HEK293 (cell line): Measurements from ENCODE around the gene TMEM123.

Source experiments
- REPIN1 ChIP-seq: fragments of 450-650 bp; formaldehyde crosslinking; IDR thresholded peaks from 2 replicates; pipeline ENCODE4 v1.5.1; 2017; ENCODE audit warnings: missing biosample characterization, missing genetic modification characterization, low read depth
- ZNF184 ChIP-seq: fragments of 450-650 bp; IDR thresholded peaks from 2 replicates; pipeline ENCODE4 v1.5.1; 2018; ENCODE audit warnings: missing biosample characterization, mild to moderate bottlenecking, missing genetic modification characterization
- ZNF707 ChIP-seq: fragments of 450-650 bp; formaldehyde crosslinking; IDR thresholded peaks from 2 replicates; pipeline ENCODE4 v1.5.1; 2016; ENCODE audit warnings: missing biosample characterization, missing genetic modification characterization
- ZNF777 ChIP-seq: fragments of 450-650 bp; formaldehyde crosslinking; IDR thresholded peaks from 2 replicates; pipeline ENCODE4 v1.5.1; 2017; ENCODE audit warnings: missing biosample characterization, missing genetic modification characterization, borderline replicate concordance
- TF ChIP-seq, protein P1 (sequence below): fragments of 450-650 bp; formaldehyde crosslinking; IDR thresholded peaks from 2 replicates; pipeline ENCODE4 v1.5.1; 2016; ENCODE audit warnings: missing biosample characterization, missing genetic modification characterization

DNA sequence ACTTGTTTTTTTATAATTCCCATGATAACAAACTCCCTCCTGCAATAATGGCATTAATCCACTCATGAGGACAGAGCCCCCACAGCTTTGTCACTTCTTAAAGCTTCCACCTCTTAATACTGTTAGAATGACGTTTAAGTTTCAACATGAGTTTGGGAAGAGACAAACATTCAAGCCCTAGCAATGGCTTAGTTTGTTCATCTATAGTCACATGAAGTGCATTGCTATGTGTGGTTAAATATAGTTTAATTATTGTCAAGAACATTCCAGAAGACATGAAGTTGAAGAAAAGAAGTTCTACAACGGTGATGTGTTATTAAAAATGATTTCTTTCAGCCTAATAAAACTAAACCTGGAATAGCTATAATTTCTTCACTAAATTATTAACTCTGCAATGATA lies 47.4 kb upstream of the TMEM123 start:
- TF ChIP-seq ZNF707 (tag by site-specific recombination) (no peak), ZNF184 (tag by site-specific recombination) (no peak), REPIN1 (tag by site-specific recombination) (no peak), ZNF777 (tag by site-specific recombination) (no peak)
- TF ChIP-seq, protein P1, sequence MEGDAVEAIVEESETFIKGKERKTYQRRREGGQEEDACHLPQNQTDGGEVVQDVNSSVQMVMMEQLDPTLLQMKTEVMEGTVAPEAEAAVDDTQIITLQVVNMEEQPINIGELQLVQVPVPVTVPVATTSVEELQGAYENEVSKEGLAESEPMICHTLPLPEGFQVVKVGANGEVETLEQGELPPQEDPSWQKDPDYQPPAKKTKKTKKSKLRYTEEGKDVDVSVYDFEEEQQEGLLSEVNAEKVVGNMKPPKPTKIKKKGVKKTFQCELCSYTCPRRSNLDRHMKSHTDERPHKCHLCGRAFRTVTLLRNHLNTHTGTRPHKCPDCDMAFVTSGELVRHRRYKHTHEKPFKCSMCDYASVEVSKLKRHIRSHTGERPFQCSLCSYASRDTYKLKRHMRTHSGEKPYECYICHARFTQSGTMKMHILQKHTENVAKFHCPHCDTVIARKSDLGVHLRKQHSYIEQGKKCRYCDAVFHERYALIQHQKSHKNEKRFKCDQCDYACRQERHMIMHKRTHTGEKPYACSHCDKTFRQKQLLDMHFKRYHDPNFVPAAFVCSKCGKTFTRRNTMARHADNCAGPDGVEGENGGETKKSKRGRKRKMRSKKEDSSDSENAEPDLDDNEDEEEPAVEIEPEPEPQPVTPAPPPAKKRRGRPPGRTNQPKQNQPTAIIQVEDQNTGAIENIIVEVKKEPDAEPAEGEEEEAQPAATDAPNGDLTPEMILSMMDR (tag by site-specific recombination), result no peak
